Stimulated activated memory B cell treated with anti-CD40 and anti-IgM and Interleukin-4, amounts not matched to agents 10 μg/mL and 1 μg/mL and 100 μg/mL, for 72 hours (primary cell): ENCODE results near the gene EDN2.

ENCODE experiments used
- ATAC-seq: fragments of 150-1000 bp; cut with Tn5 transposase; 2 replicates; pipeline ENCODE4 v1.10.0; 2021
- H3K27ac Mint-ChIP-seq: one replicate; pipeline ENCODE4 v1.8.0; 2022; ENCODE audit warnings: mild to moderate bottlenecking, mixed read lengths
- H3K27me3 Mint-ChIP-seq: one replicate; pipeline ENCODE4 v1.8.0; 2022; ENCODE audit warnings: mixed read lengths
- H3K36me3 Mint-ChIP-seq: one replicate; pipeline ENCODE4 v1.8.0; 2022; ENCODE audit warnings: mixed read lengths
- H3K4me1 Mint-ChIP-seq: one replicate; pipeline ENCODE4 v1.8.0; 2022; ENCODE audit warnings: mixed read lengths
- H3K4me3 Mint-ChIP-seq: one replicate; pipeline ENCODE4 v1.8.0; 2022; ENCODE audit warnings: mild to moderate bottlenecking, moderate library complexity, mixed read lengths
- H3K9me3 Mint-ChIP-seq: one replicate; pipeline ENCODE4 v1.8.0; 2022; ENCODE audit warnings: mixed read lengths

The EDN2 gene

GRCh38 chr1:41454406-41454805 is 30.1 kb downstream of the EDN2 start:
- no peak overlapping the region for H3K27ac Mint-ChIP-seq
- H3K36me3 Mint-ChIP-seq, result no peaks in the 10 kb centered on the region
- no peaks in the 10 kb centered on the region for H3K9me3 Mint-ChIP-seq
- no peak for ATAC-seq
- H3K27me3 Mint-ChIP-seq, result peaks cover 21% of the 10 kb centered on the region
- no peak overlapping the region for H3K4me3 Mint-ChIP-seq
- H3K4me1 Mint-ChIP-seq, result no peaks in the 10 kb centered on the region

GRCh38 chr1:41452704-41453290 is 31.7 kb downstream of the EDN2 start:
- Mint-ChIP-seq H3K9me3 (no peaks in the 10 kb centered on the region), H3K27ac (no peak overlapping the region), H3K4me1 (no peaks in the 10 kb centered on the region), H3K27me3 (peaks cover 36% of the 10 kb centered on the region), H3K36me3 (no peaks in the 10 kb centered on the region), H3K4me3 (no peak overlapping the region)
- no peak for ATAC-seq

DNA sequence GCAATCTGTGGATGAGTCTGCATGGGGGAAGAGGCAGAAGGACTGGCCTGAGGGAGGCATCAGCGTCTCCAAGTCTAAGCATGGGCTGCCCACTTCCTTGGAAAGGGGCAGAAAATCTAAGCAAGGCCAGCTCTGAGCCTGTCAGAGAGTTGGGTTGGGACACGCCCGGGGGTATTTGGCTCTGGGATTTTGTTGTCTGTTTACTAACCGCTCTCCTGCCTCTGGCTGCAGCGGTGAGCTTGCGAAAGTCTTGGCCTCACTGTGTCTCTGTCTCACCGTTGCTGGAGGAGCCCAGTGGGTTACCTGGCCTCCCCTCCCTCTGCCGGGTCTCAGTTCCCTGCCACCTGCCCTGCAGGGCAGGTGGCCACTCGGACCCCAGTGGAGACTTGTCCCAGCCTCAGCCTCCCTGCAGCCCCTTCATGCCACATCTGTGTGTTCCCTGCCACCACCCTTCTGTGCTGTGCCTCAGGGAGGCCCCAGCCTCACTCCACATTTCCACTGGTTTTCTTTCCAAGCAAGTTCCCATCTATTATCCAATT is 33.7 kb downstream of the EDN2 start:
- no peak for ATAC-seq
- no peaks in the 10 kb centered on the region for H3K36me3 Mint-ChIP-seq
- H3K27me3 Mint-ChIP-seq, result peaks cover 30% of the 10 kb centered on the region
- no peaks in the 10 kb centered on the region for H3K9me3 Mint-ChIP-seq
- H3K27ac Mint-ChIP-seq, result no peak overlapping the region
- no peaks in the 10 kb centered on the region for H3K4me1 Mint-ChIP-seq
- no peak overlapping the region for H3K4me3 Mint-ChIP-seq

DNA sequence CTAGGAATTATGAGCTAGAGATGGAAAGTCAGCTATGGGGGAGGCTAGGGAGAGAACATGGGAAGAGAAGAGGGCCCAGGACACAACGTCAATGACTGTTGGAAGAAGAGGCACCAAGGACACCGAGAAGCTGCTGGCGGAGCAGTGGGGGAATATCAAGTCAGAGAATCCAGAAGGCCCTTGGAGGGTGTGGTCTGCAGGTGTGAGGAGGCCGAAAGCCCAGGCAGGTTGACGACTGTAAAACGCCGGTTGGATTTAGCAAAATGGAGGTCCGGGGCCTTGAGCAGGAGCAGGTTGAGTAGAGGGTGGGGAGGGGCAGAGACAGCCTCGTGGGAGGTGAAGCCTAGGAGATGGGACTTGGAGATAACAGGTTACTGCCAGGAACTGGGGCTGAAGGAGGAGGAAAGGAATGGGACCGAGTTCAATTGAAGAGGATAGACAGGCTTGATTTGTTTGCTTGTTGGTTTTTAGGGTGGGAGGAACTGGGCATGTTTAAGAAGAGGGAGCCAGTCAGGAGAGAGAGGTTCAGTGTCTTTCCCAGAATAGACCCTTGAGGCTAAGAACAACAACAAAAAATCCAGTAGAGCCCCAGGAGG is 35.1 kb downstream of the EDN2 start:
- Mint-ChIP-seq H3K9me3 (no peaks in the 10 kb centered on the region), H3K27me3 (peaks cover 21% of the 10 kb centered on the region), H3K4me1 (no peaks in the 10 kb centered on the region), H3K27ac (no peak overlapping the region), H3K4me3 (no peak overlapping the region), H3K36me3 (no peaks in the 10 kb centered on the region)
- no peak for ATAC-seq

GRCh38 chr1:41448821-41449220 is 35.7 kb downstream of the EDN2 start:
- Mint-ChIP-seq H3K36me3 (no peaks in the 10 kb centered on the region), H3K27me3 (peaks cover 21% of the 10 kb centered on the region), H3K9me3 (no peaks in the 10 kb centered on the region), H3K4me3 (no peak overlapping the region), H3K4me1 (no peaks in the 10 kb centered on the region), H3K27ac (no peak overlapping the region)
- no peak for ATAC-seq

GRCh38 chr1:41447995-41448770 is 36.3 kb downstream of the EDN2 start:
- no peaks in the 10 kb centered on the region for H3K9me3 Mint-ChIP-seq
- H3K27me3 Mint-ChIP-seq, result peaks cover 26% of the 10 kb centered on the region
- no peak overlapping the region for H3K4me3 Mint-ChIP-seq
- no peaks in the 10 kb centered on the region for H3K36me3 Mint-ChIP-seq
- no peaks in the 10 kb centered on the region for H3K4me1 Mint-ChIP-seq
- ATAC-seq, result no peak
- no peak overlapping the region for H3K27ac Mint-ChIP-seq

- H3K36me3 Mint-ChIP-seq, result no peaks in the 10 kb centered on the region
- no peaks in the 10 kb centered on the region for H3K4me1 Mint-ChIP-seq
- H3K27ac Mint-ChIP-seq, result no peak overlapping the region
- H3K9me3 Mint-ChIP-seq, result no peaks in the 10 kb centered on the region
- no peak overlapping the region for H3K4me3 Mint-ChIP-seq
- H3K27me3 Mint-ChIP-seq, result peaks cover 33% of the 10 kb centered on the region
- no peak for ATAC-seq
Observed at GRCh38 chr1:41446851-41447610, 37.5 kb downstream of the EDN2 start.

GRCh38 chr1:41444785-41445184 is 39.7 kb downstream of the EDN2 start:
- no peak for ATAC-seq
- Mint-ChIP-seq H3K9me3 (no peaks in the 10 kb centered on the region), H3K4me1 (no peaks in the 10 kb centered on the region), H3K4me3 (no peak overlapping the region), H3K36me3 (no peaks in the 10 kb centered on the region), H3K27ac (no peak overlapping the region), H3K27me3 (peaks cover 33% of the 10 kb centered on the region)

GRCh38 chr1:41444246-41444645 is 40.2 kb downstream of the EDN2 start:
- Mint-ChIP-seq H3K4me3 (no peak overlapping the region), H3K36me3 (no peaks in the 10 kb centered on the region), H3K4me1 (no peaks in the 10 kb centered on the region), H3K9me3 (no peaks in the 10 kb centered on the region), H3K27ac (no peak overlapping the region), H3K27me3 (peaks cover 32% of the 10 kb centered on the region)
- ATAC-seq, result no peak

GRCh38 chr1:41442697-41443251 is 41.7 kb downstream of the EDN2 start:
- Mint-ChIP-seq H3K27ac (no peak overlapping the region), H3K36me3 (no peaks in the 10 kb centered on the region)

GRCh38 chr1:41440321-41441085 is 44.0 kb downstream of the EDN2 start:
- peaks cover 25% of the 10 kb centered on the region for H3K27me3 Mint-ChIP-seq
- no peaks in the 10 kb centered on the region for H3K36me3 Mint-ChIP-seq
- H3K4me3 Mint-ChIP-seq, result no peak overlapping the region
- no peaks in the 10 kb centered on the region for H3K9me3 Mint-ChIP-seq
- no peak for ATAC-seq
- no peak overlapping the region for H3K27ac Mint-ChIP-seq
- no peaks in the 10 kb centered on the region for H3K4me1 Mint-ChIP-seq

More at GRCh38 chr1:41442697-41443251, 41.7 kb downstream of the EDN2 start:
- Mint-ChIP-seq H3K9me3 (no peaks in the 10 kb centered on the region), H3K4me1 (no peaks in the 10 kb centered on the region), H3K27me3 (peaks cover 18% of the 10 kb centered on the region), H3K4me3 (no peak overlapping the region)
- ATAC-seq, result no peak

GRCh38 chr1:41439234-41439633 is 45.2 kb downstream of the EDN2 start:
- Mint-ChIP-seq H3K36me3 (no peaks in the 10 kb centered on the region), H3K4me3 (no peak overlapping the region), H3K27me3 (peaks cover 38% of the 10 kb centered on the region), H3K27ac (no peak overlapping the region), H3K4me1 (no peaks in the 10 kb centered on the region), H3K9me3 (no peaks in the 10 kb centered on the region)
- no peak for ATAC-seq

GRCh38 chr1:41438711-41439110 is 45.8 kb downstream of the EDN2 start:
- Mint-ChIP-seq H3K36me3 (no peaks in the 10 kb centered on the region), H3K27me3 (peaks cover 43% of the 10 kb centered on the region), H3K4me3 (no peak overlapping the region), H3K27ac (no peak overlapping the region), H3K4me1 (no peaks in the 10 kb centered on the region), H3K9me3 (no peaks in the 10 kb centered on the region)
- no peak for ATAC-seq

DNA sequence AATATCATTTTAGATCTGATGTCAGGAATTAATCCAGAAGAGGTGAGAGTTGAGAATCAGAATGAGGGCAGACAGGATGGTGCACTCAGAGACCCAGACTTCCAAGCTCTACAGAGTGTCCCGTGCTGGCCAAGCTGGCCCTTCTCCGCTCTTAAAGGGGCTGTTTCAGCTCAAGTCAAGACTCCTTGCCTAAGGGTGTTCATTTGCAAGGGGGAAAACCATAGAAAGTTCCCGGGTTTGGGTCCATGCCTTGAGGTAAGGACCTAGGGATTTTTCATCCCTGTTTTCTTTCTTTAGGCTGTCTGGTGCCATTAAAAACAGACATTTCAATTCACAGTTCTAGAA is 47.5 kb downstream of the EDN2 start:
- no peak for ATAC-seq
- Mint-ChIP-seq H3K27ac (no peak overlapping the region), H3K4me1 (no peaks in the 10 kb centered on the region), H3K4me3 (no peak overlapping the region), H3K27me3 (peaks cover 49% of the 10 kb centered on the region), H3K9me3 (no peaks in the 10 kb centered on the region), H3K36me3 (no peaks in the 10 kb centered on the region)
